T-cell (primary cell): ENCODE measurements around the gene GALNS. TPM values are rescaled to one million over a fixed set of nuclear protein-coding genes. Genes with fewer than 3 reads are reported as not detected.

ENCODE experiments used
- ATAC-seq, 4 experiments: fragments of 200-7000 bp in 3 of 4; fragments of 150-1000 bp in 1 of 4; cut with Tn5 transposase; replicated peaks in 1 of 4; 1 replicate in 3 of 4; 2 replicates in 1 of 4; pipeline ENCODE4 v1.10.0; 2021; ENCODE audit warnings: moderate library complexity in 3 of 4, mild to moderate bottlenecking in 2 of 4, moderate number of reproducible peaks in 1 of 4
- CTCF ChIA-PET, 2 donors: fragments of 300-600 bp; sonication (Branson Sonifier 250); formaldehyde crosslinking; loops; one replicate each; lab custom pipeline; 2022; ENCODE audit warnings: antibody characterized with exemption in 2 of 2; lab: Charles Lee
- POLR2A ChIA-PET, 2 donors: fragments of 300-600 bp; sonication (Branson Sonifier 250); formaldehyde crosslinking; loops; one replicate each; lab custom pipeline; 2022; ENCODE audit warnings: antibody characterized with exemption in 2 of 2; lab: Charles Lee
- DNase-seq, 35 experiments: peaks; one replicate each; pipeline versions ENCODE4 v3.0.0 to v3.0.0-alpha.2; 2013 to 2023
- H3K27ac ChIP-seq: one replicate; pipeline ENCODE4 v1.5.1; 2013; ENCODE audit warnings: low read length
- H3K27me3 ChIP-seq, 2 experiments: replicated peaks in 1 of 2; 1 replicate in 1 of 2; 2 replicates in 1 of 2; pipeline versions ENCODE4 v1.6.1 to v1.7.0; 2013; ENCODE audit warnings: low read length in 1 of 2, mixed read lengths in 1 of 2; ENCODE audit not compliant: control insufficient read depth in 2 of 2, insufficient read depth in 2 of 2; ENCODE audit errors: extremely low read depth in 1 of 2
- H3K36me3 ChIP-seq, 2 donors: 1 replicate in 1 of 2; 2 replicates in 1 of 2; pipeline versions ENCODE4 v1.6.1 to v1.7.0; 2013; ENCODE audit warnings: low read length in 1 of 2; ENCODE audit not compliant: control insufficient read depth in 2 of 2, insufficient read depth in 1 of 2; ENCODE audit errors: extremely low read depth in 1 of 2
- H3K4me1 ChIP-seq, 2 experiments: 1 replicate in 1 of 2; 2 replicates in 1 of 2; pipeline versions ENCODE4 v1.6.1 to v1.7.0; 2013; ENCODE audit warnings: low read length in 2 of 2, mixed read lengths in 1 of 2; ENCODE audit not compliant: insufficient read depth in 2 of 2, control insufficient read depth in 1 of 2; ENCODE audit errors: extremely low read depth in 1 of 2
- H3K4me3 ChIP-seq, 2 donors: 1 replicate in 1 of 2; 2 replicates in 1 of 2; pipeline versions ENCODE4 v1.5.1 to v1.7.0; 2013; ENCODE audit warnings: mild to moderate bottlenecking in 2 of 2, low read length in 1 of 2, moderate library complexity in 1 of 2; ENCODE audit not compliant: control insufficient read depth in 1 of 2; ENCODE audit errors: extremely low read depth in 1 of 2
- H3K9me3 ChIP-seq: 2 replicates; pipeline ENCODE4 v1.7.0; 2013
- H3K27ac Mint-ChIP-seq, 2 donors: one replicate each; pipeline ENCODE4 v1.8.0; 2020 to 2021; ENCODE audit warnings: mild to moderate bottlenecking in 2 of 2, mixed read lengths in 2 of 2
- H3K27me3 Mint-ChIP-seq, 2 donors: one replicate each; pipeline ENCODE4 v1.8.0; 2021 to 2022; ENCODE audit warnings: mixed read lengths in 2 of 2
- H3K36me3 Mint-ChIP-seq: one replicate; pipeline ENCODE4 v1.8.0; 2021; ENCODE audit warnings: mixed read lengths
- H3K4me1 Mint-ChIP-seq, 3 donors: one replicate each; pipeline ENCODE4 v1.8.0; 2020 to 2022; ENCODE audit warnings: mixed read lengths in 3 of 3, mild to moderate bottlenecking in 1 of 3
- H3K4me3 Mint-ChIP-seq, 3 donors: one replicate each; pipeline ENCODE4 v1.8.0; 2020 to 2022; ENCODE audit warnings: mild to moderate bottlenecking in 3 of 3, mixed read lengths in 3 of 3, moderate library complexity in 3 of 3
- H3K9me3 Mint-ChIP-seq, 3 donors: one replicate each; pipeline ENCODE4 v1.8.0; 2020 to 2022; ENCODE audit warnings: mixed read lengths in 3 of 3
- WGBS: methylation state at CpG from one replicate; pipeline ENCODE4 v1.1.5; 2013; ENCODE audit warnings: missing lambda C conversion rate; ENCODE audit not compliant: insufficient coverage; 5-methylcytosine and 5-hydroxymethylcytosine counted together
- total RNA-seq, 35 experiments: library from RNA in 6 of 35; stranded (reverse) in 6 of 35; fragments of 120-200 nt in 1 of 35; gene quantifications; one replicate each; pipeline versions ENCODE4 v1.2.1 to v1.2.4 and lab custom pipeline; 2013 to 2026

The GALNS gene
- total RNA-seq, 5 donors from 2014 or later (not counting 1 experiment from before 2014, with no cell fraction given), result 47.6 to 68.4 (median 58.4) TPM

DNA sequence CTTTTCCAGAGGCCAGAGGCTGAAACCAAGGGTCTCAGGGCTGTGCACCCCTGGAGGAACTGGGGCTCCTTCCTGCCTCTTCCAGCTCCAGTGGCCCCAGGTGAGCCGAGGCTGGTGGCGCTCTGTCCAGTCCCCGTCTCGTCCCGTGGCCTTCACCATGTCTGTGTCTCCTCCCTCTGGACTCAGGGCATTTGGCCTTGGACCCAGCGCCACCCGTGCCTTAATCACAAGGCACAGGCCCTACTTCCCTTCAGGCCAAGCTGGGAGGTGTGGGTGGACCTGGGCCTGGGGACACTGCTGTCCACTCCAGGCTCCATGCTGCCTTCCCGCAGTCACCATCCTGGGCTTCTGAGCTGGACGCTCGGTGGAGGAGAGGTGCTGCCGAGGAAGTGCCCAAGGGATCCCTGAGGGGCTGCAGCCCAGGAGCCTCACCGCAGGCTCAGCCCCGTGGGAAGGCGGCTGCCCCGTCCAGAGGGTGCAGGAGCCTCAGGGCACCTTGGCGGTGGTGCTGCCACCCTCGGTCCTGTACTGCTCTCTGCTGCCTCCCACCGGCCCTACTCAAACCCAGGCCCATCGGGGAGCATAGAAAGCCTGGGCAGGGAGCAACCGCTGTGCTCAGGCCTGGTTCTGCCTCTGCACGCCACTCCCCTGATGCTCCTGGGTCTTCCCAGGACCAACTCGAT, 35.4 kb downstream of the GALNS start:
- POLR2A ChIA-PET, result no interaction called here
- Mint-ChIP-seq H3K4me3 (no peak overlapping the region), H3K27me3 (no peaks in the 10 kb centered on the region), H3K4me1 (no peaks in the 10 kb centered on the region), H3K36me3 (no peaks in the 10 kb centered on the region), H3K9me3 (no peaks in the 10 kb centered on the region), H3K27ac (no peak overlapping the region)
- no peaks in the 10 kb centered on the region for H3K4me1 ChIP-seq
- CTCF ChIA-PET, result no interaction called here
- no peaks in the 10 kb centered on the region for H3K9me3 ChIP-seq
- H3K4me3 ChIP-seq, result no peak overlapping the region
- WGBS, result 96% methylated on average over 18 of the region's 22 CpGs
- H3K27ac ChIP-seq, result no peak overlapping the region
- H3K27me3 ChIP-seq, result no peaks in the 10 kb centered on the region
- DNase-seq, result no peak
- ATAC-seq, result no peak
- H3K36me3 ChIP-seq, result peaks cover 12 to 17% of the 10 kb centered on the region in 2 donors

DNA sequence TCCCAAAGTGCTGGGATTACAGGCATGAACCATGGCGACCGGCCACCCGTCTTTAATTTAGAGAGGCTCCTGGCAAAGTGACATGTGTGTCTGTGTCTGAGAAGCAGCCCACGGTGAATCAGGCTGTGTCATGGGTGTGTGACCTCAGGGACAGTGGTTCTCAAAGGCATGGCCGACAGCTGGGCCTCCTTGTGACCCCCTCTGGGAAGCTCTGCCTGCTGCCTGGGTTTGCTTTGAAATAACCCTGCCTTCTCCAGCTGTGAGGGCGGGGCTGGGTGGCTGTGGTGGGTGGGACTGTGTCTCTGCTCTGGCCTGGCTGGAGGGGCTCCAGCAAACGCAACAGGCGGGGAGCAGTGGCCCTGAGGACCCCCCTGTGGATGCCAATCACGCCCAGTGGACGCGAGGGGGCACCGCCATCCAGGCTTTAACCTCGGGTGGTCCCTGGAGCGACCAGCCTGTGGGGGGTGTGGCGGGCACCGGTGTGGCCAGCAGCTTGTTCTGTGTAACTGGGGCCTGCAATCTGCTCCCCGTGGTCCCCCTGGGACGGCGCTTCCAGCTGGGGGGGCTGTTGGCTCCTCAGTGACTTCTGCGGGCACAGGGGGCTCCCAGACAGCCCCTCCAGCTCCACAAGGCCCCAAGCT, 36.2 kb downstream of the GALNS start:
- no peak for ATAC-seq
- WGBS, result 87% methylated on average over 19 of the region's 20 CpGs
- H3K9me3 Mint-ChIP-seq, result no peaks in the 10 kb centered on the region
- H3K4me3 ChIP-seq, result no peak overlapping the region
- H3K36me3 Mint-ChIP-seq, result no peaks in the 10 kb centered on the region
- H3K9me3 ChIP-seq, result no peaks in the 10 kb centered on the region
- H3K4me3 Mint-ChIP-seq, result no peak overlapping the region
- no peaks in the 10 kb centered on the region for H3K4me1 Mint-ChIP-seq
- no peak for DNase-seq
- ChIA-PET POLR2A (no interaction called here), CTCF (no interaction called here)
- H3K4me1 ChIP-seq, result peaks cover 0 to 6% of the 10 kb centered on the region in 2 experiments
- peaks cover 12 to 15% of the 10 kb centered on the region in 2 donors for H3K36me3 ChIP-seq
- H3K27ac ChIP-seq, result no peak overlapping the region
- H3K27me3 ChIP-seq, result no peaks in the 10 kb centered on the region
- H3K27ac Mint-ChIP-seq, result no peak overlapping the region
- no peaks in the 10 kb centered on the region for H3K27me3 Mint-ChIP-seq

DNA sequence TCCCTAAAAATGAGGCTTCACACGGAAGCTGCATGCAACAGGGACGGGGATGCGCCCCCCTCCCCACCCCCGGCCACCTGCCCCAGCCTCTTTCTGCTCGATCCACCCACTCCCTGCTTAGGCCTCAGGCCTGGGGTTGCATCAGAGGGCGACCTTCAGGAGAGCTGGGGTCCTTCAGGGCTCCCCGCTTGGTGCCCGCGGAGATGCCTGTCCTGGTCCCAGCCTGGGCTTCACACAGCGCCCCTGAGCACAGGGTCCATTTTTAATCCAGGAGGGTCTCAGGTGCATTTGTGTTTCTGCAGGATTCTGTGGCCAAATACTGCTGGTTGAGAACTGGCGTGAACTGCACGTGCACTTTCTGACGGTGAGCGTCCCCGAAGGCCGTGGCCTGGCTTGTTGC, 37.6 kb downstream of the GALNS start:
- peaks cover 0 to 6% of the 10 kb centered on the region in 2 experiments for H3K4me1 ChIP-seq
- ChIA-PET POLR2A (no interaction called here), CTCF (no interaction called here)
- Mint-ChIP-seq H3K4me1 (no peaks in the 10 kb centered on the region), H3K27ac (no peak overlapping the region), H3K9me3 (no peaks in the 10 kb centered on the region), H3K4me3 (no peak overlapping the region), H3K36me3 (no peaks in the 10 kb centered on the region), H3K27me3 (no peaks in the 10 kb centered on the region)
- no peaks in the 10 kb centered on the region for H3K27me3 ChIP-seq
- ATAC-seq (no peak), DNase-seq (no peak)
- no peak overlapping the region for H3K27ac ChIP-seq
- H3K4me3 ChIP-seq, result no peak overlapping the region
- 95% methylated on average over 6 of the region's 16 CpGs for WGBS
- no peaks in the 10 kb centered on the region for H3K9me3 ChIP-seq
- H3K36me3 ChIP-seq, result peaks cover 12 to 15% of the 10 kb centered on the region in 2 donors

DNA sequence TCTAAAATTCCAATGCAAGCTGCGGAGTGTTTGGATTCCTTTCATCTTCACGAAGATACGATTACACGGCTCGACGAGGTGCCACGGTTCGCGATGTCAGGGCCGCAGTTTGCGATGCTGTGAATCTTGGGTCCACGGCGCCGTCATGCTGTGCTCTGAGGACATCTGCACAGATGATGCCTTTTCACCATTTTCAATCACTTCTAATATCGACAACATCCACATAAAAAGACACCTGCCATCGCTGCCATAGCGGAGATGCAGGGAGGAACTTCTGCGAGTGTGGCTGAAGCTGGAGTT, 38.2 kb downstream of the GALNS start:
- no peak overlapping the region for H3K4me3 Mint-ChIP-seq
- ChIA-PET POLR2A (no interaction called here), CTCF (no interaction called here)
- no peak for ATAC-seq
- peaks cover 12 to 15% of the 10 kb centered on the region in 2 donors for H3K36me3 ChIP-seq
- H3K9me3 ChIP-seq, result no peaks in the 10 kb centered on the region
- no peak overlapping the region for H3K27ac ChIP-seq
- H3K27ac Mint-ChIP-seq, result peak overlapping the region in 1 of 2 donors; percentile 16
- no peaks in the 10 kb centered on the region for H3K9me3 Mint-ChIP-seq
- no peaks in the 10 kb centered on the region for H3K27me3 ChIP-seq
- no peak for DNase-seq
- H3K4me1 ChIP-seq, result peaks cover 0 to 6% of the 10 kb centered on the region in 2 experiments
- H3K4me3 ChIP-seq, result no peak overlapping the region
- WGBS, result 94% methylated on average over 16 of the region's 18 CpGs
- no peaks in the 10 kb centered on the region for H3K27me3 Mint-ChIP-seq
- H3K4me1 Mint-ChIP-seq, result peaks cover 0 to 3% (median 0%) of the 10 kb centered on the region in 3 donors
- H3K36me3 Mint-ChIP-seq, result no peaks in the 10 kb centered on the region

DNA sequence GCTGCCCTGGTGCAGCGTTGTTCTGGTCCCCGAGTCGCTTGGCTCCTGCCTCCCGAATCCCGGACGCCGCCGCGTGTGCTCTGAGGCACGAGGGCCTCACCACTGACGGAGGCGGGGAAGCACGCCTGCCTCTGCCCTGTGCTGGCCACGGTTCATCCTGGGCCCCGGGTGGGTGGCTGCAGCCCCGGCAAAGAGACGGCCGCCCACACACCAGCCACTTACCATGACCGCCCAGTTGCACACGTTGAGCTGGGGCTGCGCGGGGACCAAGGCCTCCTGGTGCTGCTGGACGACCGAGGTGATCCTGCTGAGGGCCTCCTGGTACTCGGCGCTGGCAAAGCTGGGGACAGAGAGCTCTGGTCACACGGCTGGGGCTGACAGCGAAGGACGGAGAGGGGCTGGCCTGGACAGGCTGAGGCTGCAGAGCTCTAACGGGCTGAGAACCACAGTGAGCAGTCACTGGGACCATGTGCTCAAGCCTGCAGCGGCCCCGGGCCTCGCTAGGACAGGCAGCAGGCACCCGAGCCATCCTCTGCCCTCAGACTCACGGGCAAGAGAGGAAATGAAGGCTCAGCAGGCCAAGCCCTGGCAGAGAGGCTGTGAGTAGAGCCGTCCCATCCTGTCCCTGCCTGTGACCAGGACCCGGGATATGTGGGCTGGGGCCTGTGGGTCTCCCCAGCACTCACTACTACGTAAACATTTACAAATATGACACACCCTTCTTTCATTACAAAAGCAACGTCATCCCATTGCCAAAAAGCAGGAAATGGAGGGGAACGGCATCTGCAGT, 38.8 kb downstream of the GALNS start:
- CTCF ChIA-PET, result interaction anchor here in 1 of 2 donors (0.7 kb wide), 1 partner anchor 81 kb away, joined by 3 read pairs; no protein-coding TSS in a partner anchor
- H3K36me3 Mint-ChIP-seq, result no peaks in the 10 kb centered on the region
- peaks cover 12 to 15% of the 10 kb centered on the region in 2 donors for H3K36me3 ChIP-seq
- peaks cover 0 to 3% (median 0%) of the 10 kb centered on the region in 3 donors for H3K4me1 Mint-ChIP-seq
- H3K4me1 ChIP-seq, result peaks cover 0 to 8% of the 10 kb centered on the region in 2 experiments
- POLR2A ChIA-PET, result no interaction called here
- no peaks in the 10 kb centered on the region for H3K27me3 ChIP-seq
- WGBS, result 90% methylated on average over 31 of the region's 40 CpGs
- no peak overlapping the region for H3K4me3 Mint-ChIP-seq
- no peaks in the 10 kb centered on the region for H3K27me3 Mint-ChIP-seq
- H3K4me3 ChIP-seq, result no peak overlapping the region
- no peaks in the 10 kb centered on the region for H3K9me3 ChIP-seq
- no peak overlapping the region for H3K27ac ChIP-seq
- no peak for ATAC-seq
- H3K27ac Mint-ChIP-seq, result no peak overlapping the region
- no peaks in the 10 kb centered on the region for H3K9me3 Mint-ChIP-seq
- no peak for DNase-seq

DNA sequence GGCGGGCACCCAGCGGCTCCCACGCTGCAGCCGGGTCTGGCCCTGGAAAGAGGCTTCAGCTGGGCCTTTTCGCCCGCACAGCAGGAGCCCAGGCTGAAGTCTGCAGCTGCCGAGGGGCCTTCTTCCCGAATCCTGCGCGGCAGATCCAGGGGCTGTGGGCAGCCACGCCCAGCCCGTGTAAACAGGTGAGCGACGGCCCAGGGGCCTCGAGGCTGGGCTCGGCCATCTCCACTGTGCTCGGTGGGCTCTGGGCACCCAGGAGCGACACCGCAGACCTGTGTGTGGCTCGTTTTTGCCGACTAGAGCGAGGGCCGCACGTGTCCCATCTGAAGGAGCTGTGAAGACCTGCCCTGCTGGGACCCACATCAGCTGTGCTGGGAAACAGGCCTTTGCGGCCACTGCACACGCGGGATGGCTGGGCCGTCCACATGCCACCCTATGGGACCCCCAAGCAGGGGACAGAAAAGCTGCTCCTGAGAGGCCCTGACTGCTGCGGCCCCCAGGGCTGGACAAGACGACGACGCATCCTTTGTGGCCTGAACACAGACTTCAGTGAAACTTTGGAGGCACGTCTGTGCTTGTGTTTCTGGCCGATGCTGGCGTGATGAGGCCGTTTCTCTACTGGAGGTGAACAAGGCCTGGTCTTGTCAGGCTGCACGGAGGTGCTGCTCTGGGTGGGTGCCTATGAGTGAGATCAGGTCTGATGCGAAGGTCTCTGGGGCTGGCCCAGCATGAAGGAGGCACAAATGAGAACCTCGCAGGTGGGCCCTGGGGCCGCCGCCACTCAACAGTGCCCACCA, 39.8 kb downstream of the GALNS start:
- Mint-ChIP-seq H3K36me3 (no peaks in the 10 kb centered on the region), H3K9me3 (no peaks in the 10 kb centered on the region), H3K27ac (no peak overlapping the region), H3K27me3 (no peaks in the 10 kb centered on the region), H3K4me1 (peaks cover 0 to 8% (median 0%) of the 10 kb centered on the region in 3 donors), H3K4me3 (no peak overlapping the region)
- Histone ChIP-seq H3K4me1 (peaks cover 0 to 16% of the 10 kb centered on the region in 2 experiments), H3K9me3 (no peaks in the 10 kb centered on the region), H3K4me3 (no peak overlapping the region), H3K27me3 (no peaks in the 10 kb centered on the region), H3K36me3 (peaks cover 4 to 15% of the 10 kb centered on the region in 2 donors), H3K27ac (no peak overlapping the region)
- ChIA-PET POLR2A (no interaction called here), CTCF (interaction anchor here in 1 of 2 donors (0.7 kb wide), 1 partner anchor 80 kb away, joined by 3 read pairs; no protein-coding TSS in a partner anchor)
- no peak for DNase-seq
- WGBS, result 95% methylated on average over 41 of the region's 41 CpGs
- no peak for ATAC-seq
